Activated CD4-positive, CD25-positive, alpha-beta regulatory T cell treated with anti-CD3 and anti-CD28 coated beads, Interleukin-2, amount 50 U/mL, for 16 hours (primary cell): ENCODE results near the gene DPPA4.

Experiments used
- DNase-seq: peaks from one replicate; pipeline ENCODE4 v3.0.0-alpha.2; 2020; ENCODE audit warnings: low read depth, low spot score

Gene DPPA4

GRCh38 chr3:109339197-109339596 is 1.9 kb upstream of the DPPA4 start:
- DNase-seq: no peak

- DNase-seq: no peak
Observed at GRCh38 chr3:109338322-109338721, 976 bp upstream of the DPPA4 start.

- no peak for DNase-seq
Observed at GRCh38 chr3:109336291-109336861, 970 bp downstream of the DPPA4 start.

DNA sequence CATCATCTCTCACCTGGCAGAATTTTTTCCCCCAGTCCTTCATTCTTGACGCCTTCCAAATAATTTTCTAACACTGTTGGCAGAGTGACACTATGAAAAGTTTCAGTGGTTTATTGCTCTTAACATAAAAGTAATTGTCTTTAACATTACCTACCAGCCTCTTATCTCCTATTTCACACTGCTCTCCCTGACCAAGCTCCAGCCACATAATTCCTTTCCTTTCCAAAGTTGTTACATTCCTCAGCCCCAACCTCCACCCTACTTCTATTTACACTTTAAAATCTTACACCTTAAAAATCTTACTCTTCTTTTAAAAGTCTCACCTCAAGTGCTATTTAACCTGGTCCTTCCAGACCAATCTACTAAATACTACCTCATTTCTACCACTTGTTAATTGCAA is 2.8 kb downstream of the DPPA4 start:
- DNase-seq: no peak

DNA sequence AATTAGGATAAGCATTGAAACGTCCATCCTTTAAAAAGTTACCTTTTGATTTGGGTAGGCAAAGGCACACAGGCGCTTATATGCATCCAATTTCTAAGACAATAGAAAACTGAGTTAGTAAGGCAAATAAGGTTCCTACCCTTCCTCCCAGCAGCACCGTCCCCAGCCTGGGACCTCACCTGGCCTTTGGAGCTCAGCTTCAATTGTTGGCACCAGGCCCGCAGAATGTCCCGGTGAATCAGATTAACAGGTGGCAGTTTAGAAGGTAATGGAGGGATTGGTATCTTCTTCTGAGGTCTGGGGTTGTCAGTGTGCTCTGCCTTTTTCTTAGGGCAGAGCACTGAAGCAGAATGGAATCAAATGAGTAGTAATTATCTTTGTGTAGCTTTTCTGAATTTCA is 5.7 kb downstream of the DPPA4 start:
- no peak for DNase-seq

GRCh38 chr3:109330405-109330804 is 6.9 kb downstream of the DPPA4 start:
- DNase-seq: no peak

DNA sequence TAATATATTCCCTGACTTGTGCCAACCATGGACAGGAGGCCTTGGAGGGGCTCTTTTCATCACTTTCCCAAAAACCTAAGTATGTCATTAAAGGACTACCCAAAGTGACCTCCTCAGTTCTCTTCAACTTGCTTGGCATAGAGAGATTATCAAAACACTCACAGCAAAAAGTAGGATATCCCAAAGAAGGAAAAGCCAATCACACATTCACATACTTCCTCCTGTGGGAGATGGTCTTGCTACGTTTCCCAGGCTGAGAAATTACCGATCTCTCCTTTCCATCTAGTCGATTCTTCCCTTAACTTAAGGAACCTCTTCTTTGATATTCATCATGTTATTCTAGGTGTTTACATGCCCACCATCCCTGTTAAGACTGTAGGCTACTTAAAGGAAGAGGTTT is 9.1 kb downstream of the DPPA4 start:
- no peak for DNase-seq

GRCh38 chr3:109325657-109326056 is 11.7 kb downstream of the DPPA4 start:
- no peak for DNase-seq

DNA sequence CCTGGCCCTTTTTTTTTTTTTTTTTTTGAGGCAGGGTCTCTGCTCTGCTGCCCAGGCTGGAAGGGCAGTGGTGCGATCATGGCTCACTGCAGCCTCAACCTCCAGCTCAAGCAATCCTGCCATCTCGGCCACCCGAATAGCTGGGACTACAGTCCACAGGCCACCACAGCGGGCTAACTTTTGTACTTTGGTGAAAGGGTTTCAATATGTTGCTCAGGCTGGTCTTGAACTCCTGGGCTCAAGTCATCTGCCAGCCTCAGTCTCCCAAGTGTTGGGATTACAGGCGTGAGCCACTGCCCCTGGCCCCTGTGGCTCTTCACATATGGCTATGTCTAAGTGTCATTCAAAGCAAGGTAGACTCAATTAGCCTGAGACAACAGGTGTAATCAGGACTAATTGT is 12.2 kb downstream of the DPPA4 start:
- DNase-seq: no peak

GRCh38 chr3:109316162-109316730 is 21.1 kb downstream of the DPPA4 start, which contains the start of gene DPPA2:
DPPA2 (minus strand) TSS chr3:109316517; CDS start chr3:109314542, 1,975 bp downstream.
- DNase-seq: no peak

GRCh38 chr3:109313061-109313460 is 24.3 kb downstream of the DPPA4 start:
- no peak for DNase-seq

GRCh38 chr3:109297496-109297895 is 39.9 kb downstream of the DPPA4 start:
- no peak for DNase-seq

DNA sequence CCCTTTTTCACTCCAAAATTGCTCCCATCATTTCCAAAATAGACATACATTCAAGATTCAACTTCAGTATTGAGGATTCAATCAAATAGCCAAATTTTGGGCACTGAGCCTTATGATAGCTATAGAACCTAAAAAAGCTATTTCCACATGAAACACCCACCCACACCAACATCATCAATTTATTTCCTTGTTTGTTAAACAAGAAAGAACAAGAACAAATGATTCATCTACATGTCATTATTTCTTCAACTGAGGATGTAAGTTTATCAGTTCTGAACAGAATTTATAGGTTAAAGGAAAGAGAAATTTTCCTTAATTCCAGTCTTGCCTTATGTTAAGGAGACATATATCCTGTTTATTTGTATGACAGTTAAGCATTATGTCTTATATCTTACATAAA is 53.3 kb downstream of the DPPA4 start:
- no peak for DNase-seq

- no peak for DNase-seq
Observed at GRCh38 chr3:109278546-109278945, 58.8 kb downstream of the DPPA4 start.

DNA sequence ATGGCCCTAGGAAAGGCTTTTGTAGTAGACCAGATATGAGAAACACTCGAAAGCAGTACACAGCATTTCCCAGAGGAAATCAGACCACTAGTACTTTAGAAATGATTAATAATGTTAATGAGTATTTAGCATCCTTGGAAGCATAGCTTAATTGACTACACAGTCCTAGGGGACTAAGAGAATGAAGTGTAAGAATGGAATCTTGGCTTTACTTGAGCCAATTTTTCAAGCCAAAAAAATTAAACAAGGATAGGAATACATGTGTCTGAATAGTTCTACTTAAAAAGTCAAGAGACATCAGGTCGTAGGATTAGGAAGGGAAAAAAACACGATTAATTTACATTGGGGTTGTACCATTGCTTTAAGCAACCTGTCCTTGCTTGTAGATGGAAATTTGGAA is 59.2 kb downstream of the DPPA4 start:
- no peak for DNase-seq
